Measurements from ENCODE around the gene HLA-DOA. TPM values are rescaled to one million over a fixed set of nuclear protein-coding genes. Genes with fewer than 3 reads are reported as not detected.

The HLA-DOA gene
- total and polyA plus RNA-seq, 10 of the 15 experiments (the other 5 are each of a cell fraction or from before 2014, with no cell fraction given) = 8.8 to 108 (median 58.3) TPM

GRCh38 chr6:32995448-32995847, 13.9 kb downstream of the HLA-DOA start:
- ChIA-PET CTCF (interaction anchor here (0.7 to 4.0 kb wide), 4 partner anchors 11 to 253 kb away, joined by 3 to 21 read pairs (median 3); no protein-coding TSS in a partner anchor), POLR2A (interaction anchor here (0.6 to 1.0 kb wide), 2 partner anchors 157 to 261 kb away, joined by 3 read pairs; partner anchors contain the start of gene TAP2)
- intact Hi-C loops (cut with micrococcal nuclease; ENCODE audit: unreplicated experiment) = no loop called here

More at GRCh38 chr6:32995448-32995847, 13.9 kb downstream of the HLA-DOA start:
- WGBS (ENCODE audit: insufficient coverage, insufficient replicate concordance, low lambda C conversion rate, missing lambda C conversion rate) = 16% methylated on average over 2 of the region's 2 CpGs
- Histone ChIP-seq H3K9ac (ENCODE audit: control insufficient read depth, insufficient read depth, low read length) (no peak overlapping the region), H4K20me1 (ENCODE audit: control insufficient read depth, insufficient read depth) (no peaks in the 10 kb centered on the region), H3K4me2 (ENCODE audit: control insufficient read depth, insufficient read depth) (no peak overlapping the region), H3K27ac (ENCODE audit: control insufficient read depth, insufficient read depth) (no peak overlapping the region), H3K4me3 (no peak overlapping the region), H3K4me1 (ENCODE audit: control insufficient read depth, insufficient read depth, low read length) (peaks cover 7% of the 10 kb centered on the region; the same call in 1 of the 2 replicates), H3K9me3 (replicated peaks; ENCODE audit: control insufficient read depth, insufficient read depth, low read length) (no peaks in the 10 kb centered on the region), H2AFZ (ENCODE audit: control insufficient read depth, low read depth, low read length) (no peak overlapping the region), H3K27me3 (replicated peaks in 1 of 2; ENCODE audit: control insufficient read depth in 2 of 2, insufficient read depth in 2 of 2, low read length in 1 of 2) (no peaks in the 10 kb centered on the region), H3K36me3 (ENCODE audit: control insufficient read depth in 2 of 2, insufficient read depth in 2 of 2, low read length in 1 of 2) (no peaks in the 10 kb centered on the region), H3K79me2 (ENCODE audit: control insufficient read depth, insufficient read depth, low read length) (no peaks in the 10 kb centered on the region)
- SMC1A ChIA-PET (ENCODE audit: uncharacterized antibody, unreplicated experiment) = interaction anchor here (0.7 to 1.1 kb wide), 2 partner anchors 11 to 177 kb away, joined by 3 read pairs; no protein-coding TSS in a partner anchor
- DNase-seq (ENCODE audit: low read depth, low spot score) = no peak
- TF ChIP-seq E2F4 (IDR thresholded peaks at IDR 0.05; ENCODE audit: low read depth, low read length) (no peak), CBFB (IDR thresholded peaks at IDR 0.05; ENCODE audit: low read depth) (no peak), ASH2L (IDR thresholded peaks at IDR 0.05; ENCODE audit: borderline replicate concordance, low read depth) (no peak), NFXL1 (IDR thresholded peaks at IDR 0.05; ENCODE audit: borderline replicate concordance) (no peak), POLR2A (IDR thresholded peaks at IDR 0.05; ENCODE audit: low read depth, low read length) (no peak), ZBTB4 (CRISPR knock-in tag; IDR thresholded peaks at IDR 0.05) (no peak), JUND (IDR thresholded peaks at IDR 0.05; ENCODE audit: low read depth, low read length) (no peak), ETV6 (conservative IDR thresholded peaks at IDR 0.05 in 1 of 2, IDR thresholded peaks at IDR 0.05 in 1 of 2; ENCODE audit: borderline replicate concordance in 1 of 2, low read depth in 1 of 2) (no peak), SIX5 (IDR thresholded peaks at IDR 0.05; ENCODE audit: low read depth, low read length, severe bottlenecking) (no peak), CEBPZ (IDR thresholded peaks at IDR 0.05; ENCODE audit: low read depth, low read length) (no peak), NR2F1 (conservative IDR thresholded peaks at IDR 0.05) (no peak)
- no peak for ATAC-seq
- BruUV-seq (replicated peaks) = no TSS peak
- in situ Hi-C loops (cut with MboI) = no loop called here
- no peak for FAIRE-seq
- RAD21 ChIA-PET (ENCODE audit: unreplicated experiment) = no interaction called here
